ENCODE measurements around the gene CAMK2N2.

GRCh38 chr3:184298759-184299487 lies 37.6 kb upstream of the CAMK2N2 start, which contains the start of gene PSMD2:
- TF ChIP-seq EZH2 (IDR thresholded peaks at IDR 0.05; ENCODE audit: insufficient read depth, poor library complexity, severe bottlenecking) = no peak
- TF ChIP-seq EZH2phosphoT487 (IDR thresholded peaks at IDR 0.05; ENCODE audit: insufficient read depth, low read depth) = no peak
